A204.1 (cell line): ENCODE results near the gene FNBP1L.
"Not testable (repeated sequence)": the region's sequence is repeated elsewhere in the genome, so short reads cannot be mapped to it uniquely, and the experiment has no call there.

Experiments used
- FAIRE-seq: peaks from 2 replicates; lab custom pipeline; 2012; peaks lifted over from hg19 to GRCh38; lab: Jason Lieb, UNC

FNBP1L gene

DNA sequence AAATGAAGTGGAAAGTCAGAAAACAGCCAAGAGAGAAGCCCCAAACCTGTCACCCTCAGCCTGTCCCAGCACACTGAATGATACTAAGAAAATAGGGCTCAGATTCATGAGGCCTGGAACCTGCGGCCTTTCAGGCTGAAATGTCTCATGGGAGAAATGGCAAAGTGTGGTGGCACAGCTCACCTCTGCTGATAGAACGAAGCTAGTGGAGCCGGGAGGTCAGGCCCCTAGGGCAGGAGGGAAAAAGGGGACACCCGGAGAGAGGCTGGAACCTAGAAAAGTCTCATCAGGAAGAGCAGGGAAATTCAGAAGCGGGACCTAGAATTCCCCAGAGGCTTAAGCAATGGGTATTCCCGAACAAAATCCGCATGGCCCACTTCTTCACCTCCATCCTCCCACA, 126.6 kb downstream of the FNBP1L start:
- no peak for FAIRE-seq

DNA sequence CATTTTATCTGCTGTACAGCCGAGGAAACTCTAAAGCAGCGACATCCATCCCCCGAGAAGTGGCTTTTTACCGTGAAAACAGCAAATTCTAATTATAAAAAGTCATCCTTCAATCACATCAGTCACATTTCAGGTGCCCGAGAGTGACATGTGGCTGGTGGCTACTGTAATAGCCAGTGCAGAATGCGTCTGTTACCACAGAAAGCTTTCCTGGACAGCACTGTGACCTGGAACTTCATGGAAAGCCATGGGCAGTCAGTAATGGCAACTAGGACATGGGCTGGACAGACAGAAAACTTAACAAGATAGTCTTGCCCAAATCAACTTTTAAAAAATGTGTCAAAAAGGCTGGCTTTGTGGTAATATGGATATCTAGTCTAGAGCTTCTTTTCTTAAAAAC, 127.1 kb downstream of the FNBP1L start:
- FAIRE-seq = no peak

DNA sequence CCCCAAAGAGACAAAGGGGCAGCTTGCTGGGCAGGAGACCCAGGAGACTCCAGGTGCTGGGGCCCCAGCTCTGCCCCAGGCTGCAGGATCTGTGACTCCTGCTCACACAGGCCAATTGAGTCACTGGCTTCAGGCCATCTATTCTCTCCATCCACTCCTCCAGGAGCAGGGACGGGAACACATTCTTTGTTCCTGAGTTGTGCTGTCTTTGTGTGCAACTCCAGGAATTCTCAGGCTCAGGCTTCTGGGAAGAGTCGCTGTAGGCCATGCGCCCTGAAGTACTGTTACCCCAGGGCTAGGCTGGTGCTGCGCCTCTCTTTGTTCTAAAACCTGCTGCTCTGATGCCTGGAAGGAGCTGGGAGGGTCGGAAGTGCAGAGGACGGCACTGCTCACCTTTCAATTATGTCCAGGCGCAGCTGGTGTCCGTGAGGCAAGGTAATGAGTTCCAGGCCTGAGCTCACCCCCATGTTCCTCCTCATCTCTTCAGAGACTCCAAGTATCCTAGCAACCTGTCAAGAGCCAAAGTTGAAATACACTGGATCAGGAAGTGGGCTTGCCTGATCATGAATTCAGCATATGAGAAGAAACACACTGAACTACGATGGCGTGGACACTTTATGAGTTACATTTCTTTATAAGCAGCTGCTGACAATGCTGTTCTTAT, 127.8 kb downstream of the FNBP1L start:
- FAIRE-seq = no peak

DNA sequence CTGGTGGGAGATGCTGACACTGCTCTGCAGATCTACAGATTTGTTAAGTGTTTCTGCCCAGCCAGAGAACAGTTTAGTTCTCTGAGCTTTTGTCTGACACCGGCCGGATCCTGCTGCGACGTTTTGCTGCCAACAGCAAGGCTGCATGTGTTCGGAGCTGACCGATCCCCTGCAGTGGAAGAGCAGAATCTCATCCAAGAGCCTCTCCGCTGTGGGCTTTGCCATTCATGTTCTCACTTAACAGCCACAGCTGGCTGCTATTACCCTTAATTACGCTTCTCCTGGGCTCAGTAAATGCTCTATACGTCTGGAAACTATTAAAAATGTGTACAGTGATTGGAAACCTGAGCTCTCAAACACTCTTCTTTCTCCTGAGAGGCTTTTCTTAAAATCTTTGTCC, 128.4 kb downstream of the FNBP1L start:
- FAIRE-seq = no peak

DNA sequence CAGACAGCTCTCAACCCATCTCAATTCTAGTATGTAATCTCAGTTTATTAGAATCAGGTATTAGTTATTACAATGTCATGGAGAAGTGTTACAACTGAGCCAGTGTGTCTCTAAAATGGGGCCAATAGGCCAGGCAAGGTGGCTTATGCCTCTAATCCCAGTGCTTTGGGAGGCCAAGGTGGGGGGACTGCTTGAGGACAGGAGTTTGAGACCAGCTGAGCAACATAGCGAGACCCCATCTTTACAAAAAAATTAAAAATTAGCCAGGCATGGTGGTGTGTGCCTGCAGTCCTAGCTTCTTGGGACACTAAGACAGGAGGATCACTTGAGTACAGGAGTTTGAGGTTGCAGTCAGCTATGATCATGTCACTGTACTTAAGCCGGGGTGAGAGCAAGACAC, 128.8 kb downstream of the FNBP1L start:
- FAIRE-seq = no peak

DNA sequence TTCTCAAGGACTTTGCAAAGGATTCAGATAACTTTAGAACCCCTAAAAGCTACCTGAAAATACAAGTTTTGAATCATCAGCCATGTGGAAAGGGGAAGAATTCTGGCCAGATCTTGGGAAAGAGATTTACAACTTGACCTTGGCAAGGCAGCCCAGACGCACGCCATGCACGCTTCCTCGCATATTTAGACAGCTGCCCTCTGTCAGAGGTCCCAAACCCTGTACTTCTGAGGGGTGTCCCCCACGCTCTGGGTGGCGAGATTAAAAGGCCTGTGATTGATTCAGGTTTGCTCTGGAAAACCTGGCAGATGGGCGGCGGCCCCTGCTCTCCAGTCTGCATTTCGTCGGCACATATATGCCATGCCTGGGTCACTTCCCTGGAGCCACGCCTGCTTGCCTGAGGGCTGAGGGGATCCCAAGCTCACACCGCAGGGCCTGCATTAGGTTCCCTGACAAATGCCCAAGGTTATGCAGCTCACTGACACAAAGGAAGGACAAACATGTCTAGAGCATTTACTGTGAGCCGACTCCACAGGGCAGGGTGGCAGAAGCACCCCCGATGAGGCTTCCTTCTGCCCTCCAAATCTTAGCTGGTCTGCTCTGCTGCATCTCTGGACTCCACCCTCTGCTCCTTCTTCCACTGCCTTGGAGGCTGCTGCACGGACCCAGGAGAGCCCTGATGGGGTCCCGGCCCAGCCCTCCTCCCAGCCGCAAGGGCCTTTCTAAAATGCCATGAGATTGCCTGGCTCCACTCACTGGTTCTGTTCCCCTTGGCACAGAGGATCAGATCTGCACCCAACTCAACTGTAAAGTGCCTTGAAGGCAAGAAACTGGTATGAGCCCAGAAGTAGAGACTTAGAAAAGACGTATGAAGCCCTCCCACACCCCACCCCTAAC, 129.9 kb downstream of the FNBP1L start:
- FAIRE-seq = no peak

DNA sequence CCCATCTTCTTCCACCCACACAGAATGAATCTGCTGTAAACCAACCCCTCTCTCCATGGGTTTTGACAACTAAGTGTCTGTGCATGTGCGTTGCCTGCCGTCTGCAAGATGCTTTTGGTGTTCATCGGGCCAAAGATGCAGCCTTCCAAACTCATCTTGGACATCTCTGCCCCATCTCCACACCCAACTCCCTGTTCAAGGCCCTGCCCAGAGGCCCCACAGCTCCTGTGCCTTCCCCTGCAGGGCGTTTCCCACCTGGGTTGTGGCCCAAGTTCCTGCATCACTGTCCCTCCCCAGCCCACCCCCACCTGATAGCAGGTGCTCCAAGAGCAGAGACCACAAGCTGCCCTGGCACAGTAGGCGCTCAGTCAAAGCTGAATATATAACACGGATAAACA, 130.5 kb downstream of the FNBP1L start:
- no peak for FAIRE-seq

DNA sequence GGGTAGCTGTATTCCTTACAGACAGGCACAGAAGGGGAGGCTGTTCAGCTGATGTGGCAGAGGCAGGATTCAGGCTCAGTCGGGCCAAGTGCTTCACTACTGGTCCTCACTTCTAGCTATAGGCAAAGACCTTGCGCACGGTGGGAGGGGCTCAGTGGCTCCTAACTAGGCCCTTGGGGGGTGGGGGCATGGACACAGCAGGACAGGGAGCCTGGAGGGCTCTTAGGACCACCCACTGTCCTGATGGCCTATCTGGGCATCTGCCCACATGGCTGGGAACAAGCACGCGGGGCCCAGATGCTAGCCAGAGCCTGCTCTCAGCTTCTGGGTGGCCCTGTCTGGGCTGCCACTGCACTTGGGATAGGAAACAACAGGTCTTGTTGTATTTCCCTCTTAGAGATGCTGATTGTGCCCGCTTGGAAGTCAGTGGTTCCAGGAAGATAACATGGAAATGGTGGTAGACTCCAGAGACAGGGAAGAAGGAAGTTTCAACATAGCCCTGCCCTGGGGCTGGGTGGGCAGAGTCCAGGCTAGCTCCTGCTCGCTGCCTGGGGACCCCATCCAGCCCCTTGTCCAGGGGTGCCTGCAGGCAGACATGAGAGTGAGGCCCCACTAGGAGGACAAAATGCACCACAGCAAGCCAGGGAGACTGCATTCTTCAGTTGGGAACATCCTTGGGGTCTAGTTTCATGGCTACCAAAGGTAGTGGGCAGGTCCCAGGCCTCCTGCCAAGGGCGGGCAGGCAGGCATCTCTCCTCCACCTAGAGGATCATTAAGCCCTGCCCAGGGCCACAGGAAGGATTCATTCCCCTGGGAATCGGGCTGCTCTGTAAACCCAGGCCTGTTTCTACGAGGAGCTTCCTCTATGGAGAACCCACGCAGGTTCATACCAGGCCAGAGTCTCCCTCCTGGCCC, 131.2 kb downstream of the FNBP1L start:
- FAIRE-seq = no peak

DNA sequence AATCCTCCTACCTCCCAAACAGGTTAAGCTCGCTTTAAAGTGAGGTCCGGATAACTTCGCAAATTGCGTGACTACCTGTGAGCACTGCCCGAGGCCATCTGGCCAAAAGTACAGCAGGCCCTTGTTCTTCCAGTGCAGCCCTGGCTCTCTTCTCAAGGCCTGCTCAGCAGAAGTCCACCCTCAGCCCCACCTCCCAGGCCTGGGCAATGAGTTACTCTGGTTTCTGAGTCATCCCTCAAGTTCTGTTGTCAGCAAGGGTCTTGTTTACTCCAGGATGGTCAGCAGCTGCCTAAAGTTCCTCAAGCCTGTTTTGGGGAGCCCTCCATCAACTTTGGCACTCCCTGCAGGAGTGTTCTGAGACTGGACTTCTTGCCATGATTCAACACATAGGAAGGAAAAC, 132.0 kb downstream of the FNBP1L start:
- no peak for FAIRE-seq

DNA sequence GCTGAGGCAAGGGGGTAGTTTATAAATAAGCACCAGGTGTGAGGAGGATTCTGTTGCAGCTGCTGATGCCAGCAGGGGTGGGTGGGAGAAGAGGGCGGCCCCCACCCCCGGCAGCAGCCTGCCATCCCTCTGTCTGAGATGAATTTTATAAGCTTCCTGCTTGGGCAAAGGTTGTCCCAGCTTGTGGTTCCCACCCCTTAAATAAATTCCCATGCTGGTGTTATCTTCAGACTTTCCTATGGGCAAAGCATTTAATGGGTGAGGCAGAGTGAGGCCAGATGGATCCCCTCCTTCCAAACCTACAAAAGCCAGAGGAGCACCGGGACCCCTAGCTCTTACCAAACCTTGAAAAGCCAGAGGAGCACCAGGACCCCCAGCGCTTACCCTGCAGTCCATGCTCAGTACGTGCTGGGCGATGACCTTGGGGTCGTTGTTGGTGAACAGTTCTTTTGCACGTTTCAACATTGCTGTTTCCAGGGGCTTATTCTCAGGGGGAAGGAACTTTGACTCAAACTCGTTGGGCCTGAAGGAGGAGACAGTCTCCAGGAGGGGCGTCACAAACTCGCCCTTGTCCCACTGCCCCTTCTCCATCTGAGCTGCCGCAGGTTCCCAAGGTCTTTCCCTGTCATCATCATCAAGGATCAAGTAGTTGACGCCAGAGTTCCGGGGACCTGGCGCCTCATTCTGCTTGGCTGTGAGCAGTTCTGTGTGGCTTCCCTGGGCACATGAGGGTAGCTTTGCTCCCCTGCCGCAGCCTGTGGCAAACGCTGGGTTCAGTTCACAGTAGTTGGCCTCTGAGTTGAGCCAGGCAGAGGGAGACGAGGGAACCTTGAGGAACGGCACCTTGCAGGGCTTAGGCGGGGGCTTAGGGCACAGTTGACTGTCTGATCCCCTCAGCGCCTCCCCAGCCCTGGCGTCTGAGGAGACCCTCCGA, 134.3 kb downstream of the FNBP1L start:
- FAIRE-seq = no peak

DNA sequence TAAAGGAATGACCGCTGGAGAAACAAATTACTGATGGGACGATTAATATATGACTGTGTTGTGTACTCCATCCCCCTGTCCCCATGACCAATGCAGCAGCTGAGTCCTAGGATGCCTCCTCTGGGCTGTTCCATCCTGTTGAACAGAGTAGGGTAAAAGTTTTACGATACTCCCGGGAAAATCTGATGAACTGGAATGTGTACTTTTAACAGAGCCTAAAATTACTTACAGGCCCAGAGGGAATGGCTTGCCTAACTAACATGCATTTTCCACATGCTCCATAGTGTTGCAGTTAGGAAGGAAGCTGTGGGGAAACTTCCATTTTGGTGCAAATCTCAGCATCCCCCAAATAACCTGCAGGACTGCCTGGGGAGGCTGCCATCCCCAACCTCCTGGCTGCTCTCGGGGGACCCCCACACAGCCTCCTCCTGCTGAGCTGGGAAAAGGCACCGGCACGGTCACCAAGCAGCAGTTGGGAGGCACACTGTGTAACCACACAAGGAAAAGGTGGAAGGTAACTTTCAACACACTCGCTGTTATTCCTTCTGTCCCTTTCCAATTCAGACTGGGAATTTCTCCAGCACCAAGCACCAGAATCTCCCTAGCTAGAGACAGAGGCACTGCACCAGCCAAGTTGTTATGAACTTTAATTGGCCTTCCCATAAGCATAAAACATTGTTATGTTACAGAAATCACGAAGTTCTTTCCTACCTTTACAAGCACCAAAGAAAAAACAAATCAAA, 136.5 kb downstream of the FNBP1L start:
- no peak for FAIRE-seq

DNA sequence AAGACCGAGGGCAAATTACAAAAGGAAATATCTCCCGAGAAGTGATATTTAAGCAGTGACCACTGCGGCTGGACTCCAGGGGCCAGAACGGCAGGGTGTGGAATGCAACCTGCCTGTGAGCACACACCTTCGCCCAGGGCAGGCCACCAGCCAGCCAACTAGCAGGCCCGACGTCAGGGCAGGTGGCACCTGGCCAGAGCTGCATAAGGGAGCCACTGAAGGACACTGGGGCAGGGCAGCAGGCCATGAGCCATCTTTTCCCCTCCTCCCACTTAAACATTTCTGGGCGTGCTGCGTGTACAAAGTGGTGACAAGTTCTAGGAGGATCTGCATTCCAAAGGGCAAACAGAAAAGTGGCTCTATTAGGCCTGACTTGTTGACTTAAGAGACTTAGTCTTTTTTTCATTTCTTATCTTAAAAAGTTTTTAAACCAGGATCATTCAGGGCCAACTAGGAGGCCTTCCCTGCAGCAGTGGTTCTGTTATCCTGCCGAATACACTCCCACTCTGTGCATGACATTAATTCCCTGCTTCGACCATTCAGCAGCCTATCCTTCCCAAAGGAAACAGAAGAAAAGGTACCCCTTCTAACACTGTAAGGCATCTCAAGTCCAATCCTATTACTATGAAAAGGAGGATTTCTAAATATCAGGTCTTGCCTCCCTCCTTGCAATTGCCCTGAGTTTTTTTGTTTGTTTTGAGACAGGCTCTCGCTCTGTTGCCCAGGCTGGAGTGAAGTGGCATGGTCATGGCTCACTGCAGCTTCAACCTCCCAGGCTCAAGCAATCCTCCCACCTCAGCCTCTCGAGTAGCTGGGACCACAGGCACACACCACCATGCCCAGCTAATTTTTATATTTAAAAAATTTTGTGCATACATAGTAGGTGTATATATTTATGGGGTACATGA, 137.4 kb downstream of the FNBP1L start:
- FAIRE-seq = no peak

DNA sequence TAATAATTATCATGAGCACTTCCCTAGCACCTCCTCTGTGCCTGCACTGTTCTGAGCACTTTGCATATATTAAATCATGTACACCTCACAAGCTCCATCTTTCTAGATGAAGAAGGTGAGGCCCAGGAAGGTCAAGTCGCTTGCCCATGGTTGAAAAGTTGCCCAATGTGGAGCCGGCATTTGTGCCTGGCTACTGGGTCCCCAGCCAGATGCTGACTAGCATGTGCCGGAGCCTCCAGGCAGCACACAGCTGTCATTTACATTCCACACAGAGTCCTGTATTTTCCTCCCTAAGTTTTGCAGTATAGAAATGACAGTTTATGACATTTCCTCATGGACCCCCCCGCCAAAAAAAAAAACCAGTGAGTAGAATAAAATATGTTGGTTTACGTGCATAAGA, 139.4 kb downstream of the FNBP1L start:
- FAIRE-seq = no peak

DNA sequence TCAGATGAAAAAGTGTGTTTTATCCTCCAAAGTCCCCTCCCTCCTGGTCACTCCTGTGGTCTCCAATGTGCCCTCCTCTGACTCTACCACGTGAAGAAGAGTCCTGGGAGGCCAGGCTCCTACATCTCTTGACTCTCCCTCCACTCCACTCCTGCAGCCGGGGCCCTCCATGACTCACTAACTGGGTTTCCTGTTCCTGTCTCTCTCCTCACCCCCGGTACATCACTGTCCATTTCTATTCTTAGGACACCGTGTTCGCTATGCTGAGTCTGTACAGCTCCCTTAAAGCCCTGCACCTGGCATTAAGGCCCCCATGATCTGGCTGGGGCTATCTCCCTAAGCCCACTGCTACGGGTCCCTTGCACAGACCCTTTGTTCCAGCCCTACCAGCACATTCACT, 140.3 kb downstream of the FNBP1L start:
- no peak for FAIRE-seq

DNA sequence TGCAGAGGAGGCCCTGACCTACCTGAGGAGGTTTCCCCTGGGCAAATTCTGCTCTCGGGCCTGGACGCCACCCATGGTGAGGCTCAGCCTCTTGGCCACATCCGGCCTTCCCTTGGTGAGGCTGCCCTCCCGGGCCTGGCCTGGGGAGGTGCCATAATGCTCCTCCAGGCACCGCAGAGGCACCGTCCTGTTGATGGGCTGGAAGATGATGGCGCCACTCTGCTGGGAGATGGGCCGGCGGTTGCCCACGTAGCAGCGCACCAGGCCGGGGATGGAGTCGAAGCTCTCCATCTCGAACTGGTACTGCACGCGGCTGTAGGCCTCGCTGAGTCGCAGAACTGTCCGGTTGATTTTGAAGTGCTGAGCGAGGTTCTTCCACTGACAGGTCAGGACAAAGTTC, 141.0 kb downstream of the FNBP1L start:
- FAIRE-seq = no peak

DNA sequence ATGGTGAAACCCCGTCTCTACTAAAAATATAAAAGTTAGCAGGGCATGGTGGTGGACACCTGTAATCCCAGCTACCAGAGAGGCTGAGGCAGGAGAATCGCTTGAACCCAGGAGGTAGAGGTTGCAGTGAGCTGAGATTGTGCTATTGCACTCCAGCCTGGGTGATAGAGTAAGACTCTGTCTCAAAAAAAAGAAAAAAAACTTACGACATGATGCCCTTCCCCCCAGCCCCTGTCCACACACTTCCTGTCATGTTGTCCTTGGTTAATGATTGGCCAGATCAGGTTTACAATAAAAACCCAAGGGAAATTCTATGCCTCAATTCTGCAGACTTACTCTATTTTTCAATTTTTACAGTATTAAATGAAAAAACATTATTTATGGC, 143.4 kb downstream of the FNBP1L start:
- not testable (repeated sequence) for FAIRE-seq

DNA sequence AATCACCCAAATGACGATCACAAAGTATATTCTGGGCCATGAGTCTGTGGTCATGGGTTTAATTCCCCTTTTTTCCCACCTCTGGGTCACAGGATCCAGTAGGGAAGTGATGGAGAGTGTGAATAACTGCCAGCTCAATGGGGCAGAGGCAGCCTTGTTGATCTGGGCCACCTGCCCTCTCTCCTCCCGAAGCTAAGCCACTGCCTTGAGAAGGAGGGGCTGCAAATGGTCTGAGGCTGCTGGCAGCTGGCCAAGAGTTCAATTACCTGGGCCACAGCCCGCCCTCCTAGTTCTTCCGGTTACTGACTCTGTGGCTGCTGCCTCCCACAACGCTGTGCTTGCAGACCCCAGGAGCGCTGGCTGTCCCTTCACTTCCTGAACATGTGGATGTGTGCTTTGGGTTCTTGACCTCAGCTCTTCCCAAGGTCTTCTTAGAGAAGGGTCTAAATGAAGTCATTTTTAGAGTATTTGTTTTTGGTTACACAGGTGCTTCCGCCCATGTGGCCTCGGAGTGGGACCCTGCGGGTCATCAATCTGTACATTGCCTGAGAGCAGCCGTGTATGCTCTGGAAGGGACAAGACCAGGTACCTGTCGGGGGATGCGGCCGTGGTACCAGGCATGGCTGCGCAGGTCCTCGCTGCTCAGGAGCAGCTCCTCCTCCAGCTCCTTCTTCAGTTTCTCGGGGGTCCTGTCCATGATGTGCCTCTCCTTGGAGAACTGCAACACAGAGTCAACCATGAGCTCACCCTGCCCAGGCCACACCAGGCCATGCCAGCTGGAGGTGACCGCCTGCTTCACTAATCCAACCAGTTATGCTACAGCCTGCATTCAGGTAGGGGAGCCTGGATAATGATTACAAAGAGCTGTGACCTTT, 144.0 kb downstream of the FNBP1L start:
- no peak for FAIRE-seq

DNA sequence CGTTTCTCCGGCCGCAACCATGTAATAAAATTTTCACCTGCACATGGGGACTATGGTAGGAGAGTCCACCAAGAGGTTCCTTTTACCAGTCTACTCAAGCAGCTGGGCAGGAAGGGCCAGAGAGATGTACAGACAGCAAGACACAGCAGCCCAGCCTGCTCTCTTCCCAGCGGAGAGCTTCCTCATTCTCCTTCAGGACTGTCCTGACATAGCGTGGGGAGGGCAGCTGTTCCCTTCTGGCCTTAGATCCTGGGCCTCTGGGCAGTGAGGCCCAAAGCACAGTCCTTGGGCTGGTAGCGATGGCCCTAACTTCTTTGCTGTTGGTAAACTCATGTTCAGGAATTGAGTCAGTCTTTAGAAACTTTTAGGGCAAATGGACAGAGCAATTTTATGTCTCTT, 144.6 kb downstream of the FNBP1L start:
- FAIRE-seq = no peak
